Ramos (cell line): ENCODE results near the gene RBM20.

Source experiments
- in situ Hi-C: fragments of 300-500 bp; cut with MboI; formaldehyde crosslinking; loops from one replicate; pipeline ENCODE4 v1.14.3; 2022; ENCODE audit warnings: low sequenced_read_pairs; ENCODE audit not compliant: unreplicated experiment

Gene RBM20

DNA sequence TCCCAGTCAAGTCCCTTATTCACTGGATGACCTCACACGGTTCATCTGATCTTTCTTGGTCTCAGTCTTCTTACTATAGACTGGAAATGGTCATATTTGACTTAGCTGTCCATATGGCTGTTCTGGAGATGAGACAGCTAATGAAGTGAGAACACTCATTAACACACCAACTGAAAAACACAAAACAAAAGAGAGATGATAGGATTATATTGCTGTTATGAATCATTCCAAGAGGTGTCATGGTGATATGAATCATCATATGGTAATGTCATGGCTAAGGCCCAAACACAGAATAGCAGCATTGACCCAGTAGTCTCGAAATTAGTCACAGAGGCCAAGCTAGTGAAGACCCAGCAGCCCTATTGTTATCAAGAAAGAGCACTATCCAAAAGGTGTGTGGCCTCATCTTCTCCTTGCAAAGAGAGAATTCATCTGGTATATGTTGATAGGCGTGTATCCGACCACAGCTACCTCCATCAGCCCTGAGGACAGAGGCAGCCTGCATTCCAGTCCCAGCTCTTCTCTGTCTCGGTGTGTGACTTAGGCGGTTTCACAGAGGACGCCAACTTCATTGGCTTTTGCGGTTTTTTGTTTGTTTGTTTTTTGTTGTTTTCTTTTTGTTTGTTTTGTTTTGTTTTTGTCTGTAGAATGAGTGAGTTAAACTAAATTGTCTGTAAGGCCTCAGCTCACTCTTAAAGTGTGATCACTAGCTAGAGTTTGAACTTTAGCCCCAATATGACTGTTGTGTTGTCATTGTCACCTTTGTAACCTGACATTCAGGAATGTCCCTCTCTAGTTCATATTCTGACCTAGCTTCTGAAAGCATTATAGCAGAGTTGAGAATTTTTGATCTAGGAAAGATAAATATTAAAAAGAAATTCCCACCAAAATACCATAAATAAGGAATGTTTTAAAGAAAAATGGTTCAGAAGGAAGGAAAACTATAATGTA, 130.2 kb downstream of the RBM20 start:
- in situ Hi-C loops: no loop called here

DNA sequence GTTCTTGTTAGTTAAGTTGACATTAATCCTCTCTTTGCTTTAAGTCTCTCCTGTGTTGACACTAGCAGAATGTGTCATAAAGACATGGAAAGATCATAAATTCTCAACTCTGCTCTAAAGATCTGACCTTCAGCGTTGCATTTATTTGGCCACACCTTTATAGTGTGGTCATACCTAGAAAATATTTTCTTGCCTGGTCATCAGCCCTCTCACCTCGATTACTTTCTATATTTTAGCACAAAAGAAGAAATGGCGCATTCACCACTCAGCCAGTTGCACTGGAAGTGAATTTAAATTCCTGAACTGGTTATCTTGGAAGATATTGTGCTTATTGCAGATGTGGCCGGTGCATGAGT, 130.9 kb downstream of the RBM20 start:
- in situ Hi-C loops: no loop called here

DNA sequence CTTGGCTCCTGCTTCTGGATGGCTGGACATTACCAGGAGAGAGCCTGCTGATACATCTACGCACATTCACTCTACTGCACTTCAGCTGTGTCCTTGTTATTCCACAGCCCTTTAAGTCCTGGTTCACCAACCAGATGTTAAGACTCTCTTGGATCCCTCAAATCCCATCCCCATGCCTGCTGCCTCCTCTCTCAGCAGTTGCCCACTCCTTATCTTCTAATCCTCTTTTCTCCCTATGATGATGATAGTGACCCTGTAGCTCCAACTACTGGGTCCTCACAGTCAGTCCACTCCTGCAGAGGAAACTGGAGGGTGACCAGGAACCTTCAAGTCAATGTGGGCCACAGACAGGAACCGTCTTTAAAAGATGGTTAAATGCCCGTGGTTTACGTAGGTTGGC, 131.3 kb downstream of the RBM20 start:
- in situ Hi-C loops: no loop called here

DNA sequence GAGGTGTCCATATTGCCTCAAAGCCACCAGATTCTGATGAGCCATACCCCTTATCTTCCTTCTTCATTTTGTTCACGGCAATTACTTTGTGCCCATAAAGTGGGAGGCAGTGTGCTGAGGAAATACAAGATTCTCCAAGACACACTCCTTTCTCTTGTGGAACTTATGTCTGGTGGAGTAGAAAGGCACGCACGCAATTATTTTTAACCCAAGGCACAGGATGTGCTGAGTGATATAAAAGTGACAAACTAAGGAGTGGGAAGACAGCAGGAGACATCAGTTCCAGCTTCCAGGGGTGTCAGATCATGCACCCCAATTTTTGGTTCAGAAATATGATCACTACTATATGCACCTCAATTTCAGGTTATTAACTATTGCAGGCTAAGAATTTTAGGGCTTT, 132.9 kb downstream of the RBM20 start:
- in situ Hi-C loops: no loop called here

DNA sequence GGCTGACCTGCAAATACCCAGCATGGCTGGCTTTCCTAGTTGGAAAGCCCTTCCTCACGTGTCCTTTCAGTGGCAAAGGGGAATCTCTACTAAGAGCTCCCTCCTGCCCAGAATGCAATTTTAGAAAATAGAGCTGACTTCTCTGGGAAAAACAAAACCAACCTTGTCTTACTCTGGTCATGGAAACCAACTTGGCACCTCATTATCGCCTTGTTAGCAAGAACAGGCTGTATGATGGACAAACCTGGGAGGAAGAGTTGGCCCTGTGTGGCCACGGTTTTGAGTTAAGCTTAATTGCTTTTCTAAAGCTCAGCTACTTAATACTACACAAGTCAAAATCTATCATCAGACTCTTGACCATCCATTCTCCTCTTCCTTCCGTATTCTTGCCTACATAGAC, 133.5 kb downstream of the RBM20 start:
- in situ Hi-C loops: no loop called here

DNA sequence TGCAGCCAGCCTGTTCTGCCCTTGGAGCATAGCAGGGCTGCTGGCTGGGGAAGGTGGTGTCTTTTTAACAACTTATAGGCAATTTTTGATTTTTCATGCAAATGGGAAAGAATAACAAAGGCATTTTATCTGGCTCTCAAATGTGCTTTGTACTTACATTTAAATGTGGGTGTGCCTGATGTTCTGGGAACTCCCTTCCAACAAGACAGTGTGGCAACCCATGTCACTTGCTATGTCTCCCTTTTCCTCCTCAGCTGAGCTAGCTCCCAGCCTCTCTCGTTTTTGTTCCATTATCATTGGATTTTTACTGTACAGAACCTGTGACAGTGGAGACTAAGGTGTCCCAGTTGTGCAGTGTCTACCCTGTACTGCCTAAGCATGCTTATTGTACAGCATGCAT, 134.1 kb downstream of the RBM20 start:
- in situ Hi-C loops: no loop called here

DNA sequence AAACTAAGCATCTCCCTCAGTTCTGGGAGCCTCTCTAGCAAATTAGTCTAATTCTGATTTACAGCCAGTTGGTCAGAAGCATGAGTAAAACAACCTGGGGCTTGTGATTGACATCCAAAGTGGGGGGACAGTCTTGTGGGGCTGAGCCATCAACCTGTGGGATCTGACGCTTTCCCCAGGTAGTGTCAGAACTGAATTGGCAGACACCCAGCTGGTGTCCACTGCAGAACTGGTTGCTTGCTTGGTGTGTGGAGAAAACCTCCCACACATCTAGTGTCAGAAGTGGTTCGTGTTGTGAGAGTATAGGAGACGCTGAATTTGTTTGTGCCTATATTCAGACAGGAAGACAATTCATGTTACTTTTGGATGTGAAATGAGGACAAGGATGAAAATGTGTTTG, 135.4 kb downstream of the RBM20 start:
- in situ Hi-C loops: no loop called here

DNA sequence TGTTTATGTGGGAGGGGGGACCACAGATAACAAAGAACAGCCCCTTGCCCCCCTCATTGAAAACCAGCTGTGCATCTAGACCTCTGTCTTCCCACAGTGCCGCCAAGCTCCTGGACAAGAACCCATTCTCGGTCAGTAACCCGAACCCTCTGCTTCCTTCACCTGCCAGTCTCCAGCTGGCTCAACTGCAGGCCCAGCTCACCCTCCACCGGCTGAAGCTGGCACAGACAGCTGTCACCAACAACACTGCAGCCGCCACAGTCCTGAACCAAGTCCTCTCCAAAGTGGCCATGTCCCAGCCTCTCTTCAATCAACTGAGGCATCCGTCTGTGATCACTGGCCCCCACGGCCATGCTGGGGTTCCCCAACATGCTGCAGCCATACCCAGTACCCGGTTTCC, 136.6 kb downstream of the RBM20 start:
- in situ Hi-C loops: no loop called here

DNA sequence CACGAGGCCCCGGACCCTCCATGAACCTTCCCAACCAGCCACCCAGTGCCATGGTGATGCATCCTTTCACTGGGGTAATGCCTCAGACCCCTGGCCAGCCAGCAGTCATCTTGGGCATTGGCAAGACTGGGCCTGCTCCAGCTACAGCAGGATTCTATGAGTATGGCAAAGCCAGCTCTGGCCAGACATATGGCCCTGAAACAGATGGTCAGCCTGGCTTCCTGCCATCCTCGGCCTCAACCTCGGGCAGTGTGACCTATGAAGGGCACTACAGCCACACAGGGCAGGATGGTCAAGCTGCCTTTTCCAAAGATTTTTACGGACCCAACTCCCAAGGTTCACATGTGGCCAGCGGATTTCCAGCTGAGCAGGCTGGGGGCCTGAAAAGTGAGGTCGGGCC, 137.0 kb downstream of the RBM20 start:
- in situ Hi-C loops: no loop called here

DNA sequence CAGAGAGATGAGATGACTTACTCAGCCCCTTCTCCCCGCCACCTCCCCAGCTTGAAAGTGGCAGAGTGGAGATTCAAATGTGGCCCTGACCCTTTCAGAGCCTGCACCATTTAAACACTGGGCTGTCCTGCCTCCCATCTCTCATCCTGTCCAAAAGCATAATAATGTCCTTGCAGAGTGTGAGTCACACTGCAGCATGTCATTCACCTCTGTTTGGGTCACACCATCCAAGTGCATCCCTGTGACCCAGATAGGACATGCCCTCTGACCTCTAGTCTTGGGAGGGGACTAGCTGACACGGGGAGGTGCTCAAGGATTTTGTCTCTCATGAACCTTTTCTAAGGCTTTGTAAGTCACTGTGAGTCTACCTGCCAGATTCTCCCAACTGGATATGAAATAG, 138.5 kb downstream of the RBM20 start:
- in situ Hi-C loops: no loop called here

DNA sequence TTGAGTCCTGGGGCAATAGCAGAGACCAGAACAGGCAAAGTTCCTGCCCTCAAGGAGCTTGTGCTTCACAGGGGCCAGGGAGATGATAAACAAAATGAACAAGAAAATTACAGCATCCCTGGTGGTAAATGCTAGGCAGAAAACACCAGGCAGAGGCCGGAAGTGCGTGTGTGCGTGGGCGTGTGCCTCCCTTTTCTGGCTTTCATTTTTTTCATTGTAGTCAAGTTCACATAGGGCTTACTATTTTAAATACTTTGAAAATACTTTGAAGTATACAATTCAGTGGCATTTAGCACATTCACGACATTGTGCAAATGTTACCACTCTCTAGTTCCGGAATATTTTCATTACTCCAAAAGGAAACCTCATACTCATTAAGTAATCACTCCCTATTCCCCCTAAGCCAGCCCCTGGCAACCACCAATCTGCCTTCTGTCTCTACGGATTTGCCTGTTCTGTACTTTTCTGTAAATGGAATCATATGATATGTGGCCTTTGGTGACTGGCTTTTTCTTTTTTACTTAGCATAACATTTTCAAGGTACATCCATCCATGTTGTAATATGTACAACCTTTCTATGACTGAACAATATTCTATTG, 139.5 kb downstream of the RBM20 start:
- in situ Hi-C loops: no loop called here

DNA sequence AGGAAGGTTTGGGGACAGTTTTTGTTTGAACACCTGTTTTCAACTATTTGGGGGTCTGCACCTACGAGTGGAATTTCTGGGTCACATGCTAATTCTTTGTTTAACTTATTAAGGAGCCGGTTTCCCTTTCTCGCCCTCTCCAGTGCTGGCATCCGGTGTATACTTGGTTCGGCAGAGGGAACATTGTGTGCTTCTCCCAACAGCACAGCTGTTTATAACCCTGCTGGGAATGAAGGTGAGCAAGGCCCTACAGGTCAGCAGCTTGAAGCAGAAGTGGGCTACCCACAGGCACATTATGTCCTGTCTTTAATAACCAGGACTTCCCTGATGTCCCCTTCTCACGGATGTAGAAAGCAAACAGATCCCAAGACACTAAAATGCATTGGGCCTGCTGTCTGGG, 140.1 kb downstream of the RBM20 start:
- in situ Hi-C loops: no loop called here

DNA sequence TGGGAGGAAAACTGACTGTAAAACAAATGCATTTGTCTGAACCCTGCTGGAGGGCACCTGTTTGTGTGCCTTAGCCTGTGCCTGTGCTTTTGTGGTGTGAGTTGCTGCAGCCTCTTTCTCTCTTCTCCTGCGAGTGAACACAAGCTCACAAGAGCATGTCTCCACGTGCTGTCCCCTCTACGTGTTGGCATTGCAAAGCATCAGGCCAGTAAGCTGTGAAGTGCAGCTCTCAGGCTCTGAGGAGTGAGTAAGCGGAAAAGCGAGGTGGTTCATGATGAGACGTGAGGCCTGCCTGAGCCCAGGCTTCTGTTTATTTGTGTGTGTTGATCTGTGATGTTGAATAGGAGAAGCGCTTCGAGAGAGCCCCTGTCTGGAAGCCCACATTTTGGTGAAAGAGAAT, 142.0 kb downstream of the RBM20 start:
- in situ Hi-C loops: no loop called here

DNA sequence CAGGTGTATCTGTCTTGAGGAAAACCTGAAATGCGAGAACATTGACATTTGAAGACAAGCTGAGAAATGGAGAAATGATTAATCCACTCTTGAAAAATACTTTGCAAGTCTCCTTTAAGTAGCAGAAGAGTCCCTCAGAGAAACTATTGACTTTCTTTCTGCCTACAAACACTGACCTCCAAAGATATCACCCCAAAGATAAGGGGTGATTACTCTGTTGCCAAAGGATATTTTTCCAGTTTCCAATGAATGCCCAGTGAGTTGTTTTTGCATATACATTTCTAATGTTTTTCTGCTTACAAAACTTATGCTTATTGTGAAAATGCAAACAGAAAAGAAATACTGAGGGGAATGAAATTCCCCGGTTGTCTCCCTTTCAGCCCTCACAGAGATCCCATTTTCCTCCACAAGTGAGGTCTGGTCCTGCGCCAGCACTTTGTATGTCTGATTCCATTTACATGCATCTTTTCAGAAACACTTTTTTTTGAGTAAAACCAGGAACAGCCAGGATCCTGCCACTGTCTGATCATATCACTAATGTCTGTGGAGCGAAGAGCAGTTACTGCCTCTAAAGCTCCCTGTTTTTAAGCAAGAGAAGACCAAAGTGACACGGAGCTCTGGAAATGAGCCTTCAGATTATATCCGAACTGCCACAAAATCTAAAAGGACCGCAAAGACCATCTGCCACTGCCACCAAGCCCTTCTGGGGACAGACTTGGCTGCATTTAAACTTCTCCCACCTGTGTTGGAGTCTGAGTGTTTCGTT, 144.7 kb downstream of the RBM20 start:
- in situ Hi-C loops: no loop called here

DNA sequence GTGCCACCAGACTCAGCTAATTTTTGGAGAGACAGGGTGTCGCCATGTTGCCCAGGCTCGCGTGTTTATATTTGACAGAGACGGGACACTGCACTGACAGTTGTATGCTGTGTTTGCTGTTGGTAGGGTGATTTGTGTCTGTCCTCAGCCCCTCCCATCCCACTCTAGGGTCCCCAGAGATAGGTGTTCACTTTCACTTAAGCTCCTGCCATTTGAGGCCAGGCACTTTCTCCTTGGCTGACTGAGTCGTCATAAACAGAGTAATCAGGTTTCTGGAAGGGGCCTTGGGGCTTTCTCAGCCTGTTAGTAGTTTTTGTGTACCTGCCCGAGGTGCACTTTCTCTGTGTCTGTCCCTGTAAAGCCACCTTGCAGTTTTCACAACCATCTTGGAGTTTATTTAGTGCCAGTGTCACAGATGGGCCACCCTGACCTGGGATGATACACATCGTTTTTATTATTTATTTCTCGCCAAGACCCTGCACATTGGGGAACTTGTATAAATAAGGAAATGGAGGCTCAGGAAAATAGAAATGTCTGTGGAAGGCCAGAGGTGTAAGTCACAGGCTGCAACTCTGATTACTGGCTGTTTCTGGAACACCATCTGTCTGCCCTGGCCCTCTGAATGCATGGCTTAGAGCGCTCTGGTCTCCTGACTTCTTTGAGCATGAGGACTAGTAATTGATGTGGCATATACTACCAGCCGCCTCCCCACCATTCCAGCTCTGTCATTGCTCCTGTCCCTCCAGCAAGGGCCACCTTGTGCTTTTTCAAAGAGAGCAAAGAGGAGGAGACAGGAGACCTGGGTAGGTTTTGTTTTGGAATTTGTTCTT, 145.7 kb downstream of the RBM20 start:
- in situ Hi-C loops: no loop called here

DNA sequence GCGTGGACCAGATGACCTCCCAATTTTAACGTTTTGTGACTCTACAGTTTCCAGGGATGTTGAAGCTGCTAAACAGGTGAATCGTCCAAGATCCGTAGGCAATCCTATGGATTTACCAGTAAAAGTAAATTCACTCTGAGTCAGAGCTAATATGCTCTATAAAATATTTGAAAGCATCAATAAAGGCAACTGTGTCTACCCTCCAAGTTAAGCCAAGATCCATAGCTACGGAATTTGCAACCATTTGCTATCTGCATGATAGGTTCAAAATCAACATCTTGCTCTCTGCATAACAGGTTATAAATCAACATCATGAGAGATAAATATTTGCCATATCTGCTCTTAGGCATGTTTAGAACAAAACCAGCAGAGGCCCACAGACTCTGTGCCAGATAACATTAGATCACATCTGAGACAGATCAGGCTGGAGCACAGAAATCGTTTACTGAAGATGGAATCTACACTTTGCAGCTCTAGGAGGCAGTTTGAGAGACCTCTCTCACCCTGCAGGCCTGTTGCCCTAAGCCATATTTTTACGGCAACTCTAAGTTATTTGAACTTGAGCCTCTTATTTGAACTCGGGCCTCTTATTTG, 146.9 kb downstream of the RBM20 start:
- in situ Hi-C loops: no loop called here

DNA sequence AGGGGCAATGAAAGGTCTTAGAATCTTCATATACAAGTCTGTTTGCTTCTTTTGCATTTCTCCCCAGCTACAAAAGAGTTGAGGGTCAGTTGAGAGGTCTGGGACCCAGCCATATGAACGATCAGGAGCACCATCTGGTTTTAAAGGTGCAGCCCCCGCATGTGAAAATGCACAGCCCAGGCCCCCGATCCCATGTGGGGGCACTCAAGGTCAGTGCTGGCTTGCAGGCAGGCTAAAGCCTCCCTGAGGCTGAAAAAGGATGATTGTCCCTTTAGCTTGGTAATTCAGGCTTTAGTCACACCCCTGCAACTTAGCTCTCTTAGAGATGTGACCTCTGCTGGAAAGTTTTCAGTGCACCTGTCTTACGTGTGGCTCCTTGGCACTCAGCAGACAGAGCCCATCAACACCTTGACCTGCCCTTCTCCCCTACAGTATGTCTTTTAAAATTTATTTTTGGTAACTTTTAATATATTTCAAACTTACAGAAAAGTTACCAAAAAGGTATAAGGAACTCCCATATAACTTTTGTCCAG, 147.5 kb downstream of the RBM20 start:
- in situ Hi-C loops: no loop called here

DNA sequence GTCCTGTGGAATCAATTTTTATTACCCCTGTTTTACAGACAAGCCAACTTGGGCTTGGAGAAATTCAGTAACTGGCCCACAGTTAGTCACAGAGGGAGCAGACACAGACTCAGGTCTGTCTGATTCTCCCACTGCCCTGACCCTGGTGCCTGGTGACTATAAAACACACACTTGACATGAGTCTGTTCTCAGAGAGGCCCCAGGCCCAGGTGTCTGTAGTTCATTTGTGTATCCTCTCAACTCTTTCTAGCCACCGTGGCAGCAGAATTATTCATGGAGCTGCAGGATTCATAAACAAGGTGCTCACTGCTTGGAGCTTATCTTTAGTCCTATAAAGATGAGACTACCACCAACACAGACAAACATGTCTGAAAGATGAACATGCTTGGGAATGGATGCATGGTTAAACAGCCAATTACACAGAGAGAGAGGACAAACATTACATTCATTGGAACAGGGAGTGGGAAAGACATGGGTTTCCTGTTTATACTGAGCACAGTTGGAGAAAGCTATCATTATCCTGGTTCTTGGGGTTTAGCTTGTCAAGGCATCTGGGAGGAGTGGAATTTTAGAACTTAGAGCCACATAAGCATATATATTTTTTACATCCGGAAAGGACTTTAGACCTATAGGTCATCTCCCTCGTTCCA, 148.5 kb downstream of the RBM20 start:
- in situ Hi-C loops: no loop called here

DNA sequence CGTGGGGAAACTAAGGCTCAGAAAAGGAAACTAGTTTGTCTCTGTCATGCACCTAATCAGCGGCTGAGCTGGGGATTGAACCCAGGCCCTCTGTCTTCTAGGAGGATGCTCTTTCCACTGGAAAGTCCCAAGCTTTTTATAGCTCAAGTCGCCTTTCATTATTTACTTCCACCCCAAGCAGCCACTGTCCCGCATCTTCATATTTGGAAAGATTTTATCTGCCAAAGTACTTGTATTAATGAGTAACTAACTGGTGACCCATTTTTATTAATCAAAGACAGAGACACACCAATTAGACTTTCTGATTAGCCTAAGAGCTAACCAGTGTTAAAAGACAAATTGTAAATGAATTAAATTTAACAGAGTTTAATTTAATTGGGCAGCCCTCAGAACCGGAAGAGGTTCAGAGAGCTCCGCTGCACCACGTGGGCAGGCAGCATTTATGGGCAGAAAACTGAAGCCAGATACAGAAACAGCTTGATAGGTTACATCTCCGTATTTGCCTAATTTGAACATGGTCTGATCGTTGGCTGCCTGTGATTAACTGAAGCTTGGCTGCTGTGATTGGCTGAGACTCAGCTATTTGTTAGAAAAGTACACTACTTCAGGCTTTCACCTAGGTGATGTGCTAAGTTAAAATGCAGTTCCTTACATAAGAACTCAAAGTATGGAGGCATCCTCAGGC, 149.1 kb downstream of the RBM20 start:
- in situ Hi-C loops: no loop called here
